H1 (cell line): Measurements from ENCODE around the gene ARHGAP23. TPM values are rescaled to one million over a fixed set of nuclear protein-coding genes. Genes with fewer than 3 reads are reported as not detected.

Experiments
- CTCF ChIA-PET: fragments of 300-600 bp; sonication (Branson Sonifier 250); formaldehyde crosslinking; loops from one replicate; lab custom pipeline; 2021; ENCODE audit not compliant: partially characterized antibody; lab: Charles Lee
- POLR2A ChIA-PET: fragments of 300-600 bp; sonication (Branson Sonifier 250); formaldehyde crosslinking; loops from one replicate; lab custom pipeline; 2021; ENCODE audit warnings: inconsistent platforms; ENCODE audit not compliant: partially characterized antibody; lab: Charles Lee
- DNase-seq, 2 experiments: peaks; one replicate each; pipeline versions ENCODE4 v3.0.0 to v3.0.0-alpha.2; 2010 to 2022; ENCODE audit warnings: low spot score in 2 of 2, low read depth in 1 of 2, mixed read lengths in 1 of 2
- FAIRE-seq: peaks from 2 replicates; lab custom pipeline; 2011; peaks lifted over from hg19 to GRCh38; lab: Jason Lieb, UNC
- H2AFZ ChIP-seq: 2 replicates; pipeline ENCODE4 v1.8.1; 2012; ENCODE audit warnings: low read length, inconsistent platforms
- H2AK5ac ChIP-seq: 2 replicates; pipeline ENCODE4 v1.6.1; 2013; ENCODE audit warnings: low read depth, low read length
- H2BK120ac ChIP-seq: replicated peaks from 2 replicates; pipeline ENCODE3; 2013; ENCODE audit warnings: low read depth, low read length, inconsistent platforms
- H2BK12ac ChIP-seq: 2 replicates; pipeline ENCODE4 v1.6.1; 2013; ENCODE audit warnings: low read depth, low read length
- H2BK15ac ChIP-seq: 2 replicates; pipeline ENCODE4 v1.6.1; 2013; ENCODE audit warnings: low read length
- H2BK20ac ChIP-seq: 2 replicates; pipeline ENCODE4 v1.6.1; 2013; ENCODE audit warnings: low read length
- H2BK5ac ChIP-seq: 2 replicates; pipeline ENCODE4 v1.6.1; 2013; ENCODE audit warnings: low read depth, low read length
- H3K14ac ChIP-seq: 2 replicates; pipeline ENCODE4 v1.6.1; 2013; ENCODE audit warnings: inconsistent platforms; ENCODE audit not compliant: insufficient read length
- H3K18ac ChIP-seq: 2 replicates; pipeline ENCODE4 v1.6.1; 2013; ENCODE audit warnings: low read length; ENCODE audit errors: extremely low read depth
- H3K23ac ChIP-seq: 2 replicates; pipeline ENCODE4 v1.6.1; 2013; ENCODE audit warnings: inconsistent platforms; ENCODE audit not compliant: insufficient read length
- H3K23me2 ChIP-seq: 2 replicates; pipeline ENCODE4 v1.6.1; 2013; ENCODE audit warnings: low read depth, low read length
- H3K27ac ChIP-seq: 2 replicates; pipeline ENCODE4 v1.6.1; 2011; ENCODE audit warnings: low read depth, low read length, inconsistent platforms
- H3K27me3 ChIP-seq, 4 experiments: replicated peaks in 1 of 4; 1 replicate in 1 of 4; 2 replicates in 3 of 4; pipeline versions ENCODE4 v1.6.1 to v1.8.1; 2011 to 2013; ENCODE audit warnings: low read length in 3 of 4, mild to moderate bottlenecking in 3 of 4, inconsistent platforms in 2 of 4, mixed read lengths in 2 of 4, moderate library complexity in 1 of 4; ENCODE audit not compliant: control insufficient read depth in 3 of 4, insufficient read depth in 3 of 4; ENCODE audit errors: extremely low read depth in 1 of 4
- H3K36me3 ChIP-seq, 4 experiments: 2 replicates each; pipeline versions ENCODE4 v1.6.1 to v1.8.1; 2011 to 2013; ENCODE audit warnings: mild to moderate bottlenecking in 4 of 4, low read length in 3 of 4, moderate library complexity in 2 of 4, control low read depth in 1 of 4, inconsistent platforms in 1 of 4; ENCODE audit not compliant: insufficient read depth in 4 of 4, control insufficient read depth in 2 of 4
- H3K4ac ChIP-seq: replicated peaks from 2 replicates; pipeline ENCODE3; 2013; ENCODE audit warnings: low read length, low read depth, mixed read lengths, inconsistent platforms; ENCODE audit not compliant: insufficient read length
- H3K4me1 ChIP-seq, 4 experiments: replicated peaks in 1 of 4; 1 replicate in 1 of 4; 2 replicates in 3 of 4; pipeline versions ENCODE4 v1.6.1 to v1.8.1; 2011 to 2013; ENCODE audit warnings: low read length in 3 of 4, inconsistent platforms in 2 of 4, mixed read lengths in 1 of 4; ENCODE audit not compliant: insufficient read depth in 4 of 4, control insufficient read depth in 3 of 4
- H3K4me2 ChIP-seq, 2 experiments: 2 replicates each; pipeline versions ENCODE4 v1.6.1 to v1.8.1; 2011 to 2013; ENCODE audit warnings: low read depth in 2 of 2, low read length in 2 of 2, control low read depth in 1 of 2, inconsistent platforms in 1 of 2, mild to moderate bottlenecking in 1 of 2; ENCODE audit not compliant: insufficient read depth in 1 of 2
- H3K4me3 ChIP-seq, 4 experiments: fragments of 200-600, 300-600 bp in 1 of 4; sonication (generic), shearing (Covaris generic), sonication (Bioruptor Twin) in 1 of 4; 2 replicates each; pipeline versions ENCODE4 v1.5.1 to v1.8.1; 2011 to 2016; ENCODE audit warnings: low read length in 4 of 4, low read depth in 3 of 4, control low read depth in 2 of 4, inconsistent platforms in 2 of 4, mild to moderate bottlenecking in 2 of 4, mixed read lengths in 1 of 4, moderate library complexity in 1 of 4; ENCODE audit not compliant: insufficient read depth in 2 of 4; ENCODE audit errors: extremely low read depth in 1 of 4
- H3K56ac ChIP-seq: replicated peaks from 2 replicates; pipeline ENCODE3; 2013; ENCODE audit warnings: low read depth, mild to moderate bottlenecking, mixed read lengths, low read length, inconsistent platforms; ENCODE audit not compliant: insufficient read length
- H3K79me1 ChIP-seq: 2 replicates; pipeline ENCODE4 v1.6.1; 2013; ENCODE audit warnings: low read depth, low read length, control low read depth
- H3K79me2 ChIP-seq, 2 experiments: 2 replicates each; pipeline versions ENCODE4 v1.6.1 to v1.8.1; 2012 to 2013; ENCODE audit warnings: low read length in 2 of 2, mild to moderate bottlenecking in 2 of 2, inconsistent platforms in 1 of 2; ENCODE audit not compliant: insufficient read depth in 2 of 2, control insufficient read depth in 1 of 2
- H3K9ac ChIP-seq, 4 experiments: replicated peaks in 1 of 4; 1 replicate in 1 of 4; 2 replicates in 3 of 4; pipeline versions ENCODE4 v1.6.1 to v1.8.1; 2011 to 2013; ENCODE audit warnings: low read depth in 3 of 4, low read length in 3 of 4, control low read depth in 2 of 4, mild to moderate bottlenecking in 2 of 4, moderate library complexity in 2 of 4, inconsistent platforms in 1 of 4; ENCODE audit errors: extremely low read depth in 1 of 4
- H3K9me3 ChIP-seq, 2 experiments: 2 replicates each; pipeline versions ENCODE4 v1.6.1 to v1.8.1; 2012 to 2013; ENCODE audit warnings: mild to moderate bottlenecking in 2 of 2, moderate library complexity in 2 of 2, control low read depth in 1 of 2, inconsistent platforms in 1 of 2, low read depth in 1 of 2, low read length in 1 of 2, mixed read lengths in 1 of 2; ENCODE audit not compliant: insufficient read depth in 2 of 2
- H4K20me1 ChIP-seq, 2 experiments: replicated peaks in 1 of 2; 2 replicates each; pipeline versions ENCODE3 to v1.8.1; 2011 to 2013; ENCODE audit warnings: inconsistent platforms in 2 of 2, low read length in 2 of 2, mild to moderate bottlenecking in 1 of 2; ENCODE audit not compliant: insufficient read depth in 2 of 2, control insufficient read depth in 1 of 2
- H4K5ac ChIP-seq: 2 replicates; pipeline ENCODE4 v1.6.1; 2013; ENCODE audit warnings: low read length, low read depth, mixed read lengths, inconsistent platforms; ENCODE audit not compliant: insufficient read length
- H4K8ac ChIP-seq: 2 replicates; pipeline ENCODE4 v1.8.0; 2013; ENCODE audit warnings: mild to moderate bottlenecking, moderate library complexity, low read length, inconsistent platforms; ENCODE audit not compliant: insufficient read depth; ENCODE audit errors: extremely low read depth
- H4K91ac ChIP-seq: replicated peaks from 2 replicates; pipeline ENCODE3; 2013; ENCODE audit warnings: low read length, mixed read lengths, inconsistent platforms; ENCODE audit not compliant: insufficient read length
- CBX5 ChIP-seq: fragments of 300-800, 300-1000 bp; sonication (generic); IDR thresholded peaks from 2 replicates; pipeline ENCODE4 v1.7.1; 2016; ENCODE audit warnings: antibody characterized with exemption, low read length, low read depth
- E2F6 ChIP-seq: IDR thresholded peaks from 2 replicates; pipeline ENCODE4 v1.6.1; 2012; ENCODE audit warnings: inconsistent platforms
- EGR1 ChIP-seq: IDR thresholded peaks from 2 replicates; pipeline ENCODE4 v1.6.1; 2011; ENCODE audit warnings: low read depth, low read length, borderline replicate concordance
- GTF2F1 ChIP-seq: IDR thresholded peaks from 2 replicates; pipeline ENCODE4 v1.6.1; 2012; ENCODE audit warnings: low read depth, low read length, improper control_type of control experiment, borderline replicate concordance
- HDAC2 ChIP-seq, 2 experiments: fragments of 300-600 bp in 1 of 2; sonication (generic) in 1 of 2; IDR thresholded peaks; 2 replicates each; pipeline ENCODE4 v1.6.1; 2011 to 2012; ENCODE audit warnings: low read depth in 2 of 2, low read length in 2 of 2, mild to moderate bottlenecking in 2 of 2, moderate library complexity in 2 of 2, borderline replicate concordance in 1 of 2, inconsistent platforms in 1 of 2
- JUN ChIP-seq: IDR thresholded peaks from 2 replicates; pipeline ENCODE4 v1.6.1; 2011; ENCODE audit warnings: low read depth, mild to moderate bottlenecking, improper control_type of control experiment, low read length
- KDM4A ChIP-seq: IDR thresholded peaks from one replicate; pipeline ENCODE4 v1.7.1; 2012; ENCODE audit warnings: low read depth, mild to moderate bottlenecking, moderate library complexity, low read length, inconsistent platforms; ENCODE audit not compliant: severe bottlenecking
- RAD21 ChIP-seq, 2 experiments: IDR thresholded peaks in 1 of 2; conservative IDR thresholded peaks in 1 of 2; 2 replicates each; pipeline ENCODE4 v1.6.1; 2011; ENCODE audit warnings: low read depth in 2 of 2, low read length in 2 of 2, improper control_type of control experiment in 1 of 2, inconsistent platforms in 1 of 2, mild to moderate bottlenecking in 1 of 2, moderate library complexity in 1 of 2
- SIN3A ChIP-seq, 2 experiments: IDR thresholded peaks in 1 of 2; conservative IDR thresholded peaks in 1 of 2; 2 replicates each; pipeline ENCODE4 v1.6.1; 2011 to 2012; ENCODE audit warnings: low read length in 2 of 2, improper control_type of control experiment in 1 of 2, low read depth in 1 of 2, mild to moderate bottlenecking in 1 of 2
- WGBS, 2 experiments: shearing (Covaris generic) in 1 of 2; methylation state at CpG; one replicate each; pipeline versions ENCODE4 v1.1.6 to v1.1.7; 2013 to 2015; ENCODE audit warnings: low lambda C conversion rate in 2 of 2, mixed read lengths in 2 of 2, inconsistent platforms in 1 of 2, low coverage in 1 of 2, missing lambda C conversion rate in 1 of 2; ENCODE audit not compliant: insufficient replicate concordance in 2 of 2, insufficient coverage in 1 of 2, insufficient read length in 1 of 2; ENCODE audit errors: extremely low coverage in 1 of 2, missing lambda C conversion rate in 1 of 2; 5-methylcytosine and 5-hydroxymethylcytosine counted together
- polyA plus RNA-seq, 7 experiments: library from polyadenylated mRNA; depleted of rRNA in 3 of 7; stranded (reverse) in 5 of 7; unstranded in 2 of 7; fragments of >200 nt in 5 of 7; fragments of 200-250 nt in 2 of 7; gene quantifications; 1 replicate in 5 of 7; 2 replicates in 1 of 7; 4 replicates in 1 of 7; pipeline versions ENCODE4 v1.2.1 to v1.2.3, GENCODE V29; 2011 to 2013; ENCODE audit warnings: missing spikeins in 2 of 7, mixed read lengths in 2 of 7
- total RNA-seq: library from RNA; stranded (reverse); fragmentation: NEBNext Ultra II Directional; extraction: Animal tissue kit (Norgen Biotek cat#: 25700); gene quantifications from 2 replicates; pipeline ENCODE4 v1.2.1, GENCODE V29; 2021
- TF ChIP-seq, protein P1 (sequence below): IDR thresholded peaks from 2 replicates; pipeline ENCODE4 v1.6.1; 2012; ENCODE audit warnings: inconsistent platforms

The ARHGAP23 gene
- total and polyA plus RNA-seq, 2 of the 8 experiments (the other 6 are each of a cell fraction or from before 2014, with no cell fraction given): 16.3 to 107 TPM

GRCh38 chr17:38469875-38470274, 41.6 kb downstream of the ARHGAP23 start:
- no peak overlapping the region for H3K4me3 ChIP-seq
- H2AK5ac ChIP-seq: no peak overlapping the region
- H3K36me3 ChIP-seq: peaks cover 2 to 60% (median 16%) of the 10 kb centered on the region in 4 experiments; a peak in 7 of 8 replicates
- no peak overlapping the region for H3K56ac ChIP-seq
- POLR2A ChIA-PET: interaction anchor here (0.7 to 1.7 kb wide), 4 partner anchors 14 to 48 kb away, joined by 3 to 7 read pairs (median 4); no protein-coding TSS in a partner anchor
- no peak overlapping the region for H2BK15ac ChIP-seq
- H3K23me2 ChIP-seq: peaks cover 3% of the 10 kb centered on the region; the same call in 1 of the 2 replicates
- no peak overlapping the region for H2BK5ac ChIP-seq
- H3K4ac ChIP-seq: no peak overlapping the region
- H3K27me3 ChIP-seq: no peaks in the 10 kb centered on the region
- H2BK12ac ChIP-seq: no peak overlapping the region
- no peak overlapping the region for H3K4me2 ChIP-seq
- no peak overlapping the region for H3K9ac ChIP-seq
- H4K20me1 ChIP-seq: peaks cover 5 to 12% of the 10 kb centered on the region in 2 experiments
- no peak overlapping the region for H3K18ac ChIP-seq
- 83% methylated on average over 12 of the region's 20 CpGs; no CpG with 5 or more reads in 1 of the 2 experiments for WGBS, 2 experiments
- no peak overlapping the region for H4K5ac ChIP-seq
- no peak overlapping the region for H3K14ac ChIP-seq
- H3K79me2 ChIP-seq: no peaks in the 10 kb centered on the region
- H3K23ac ChIP-seq: no peak overlapping the region
- DNase-seq: no peak
- H3K4me1 ChIP-seq: peaks cover 0 to 3% (median 0%) of the 10 kb centered on the region in 4 experiments; a peak in 1 of 7 replicates
- CTCF ChIA-PET: interaction anchor here (1.1 to 1.6 kb wide), 5 partner anchors 10 to 46 kb away, joined by 4 to 6 read pairs (median 4); no protein-coding TSS in a partner anchor
- no peaks in the 10 kb centered on the region for H3K9me3 ChIP-seq
- no peak overlapping the region for H2BK120ac ChIP-seq
- no peak overlapping the region for H3K27ac ChIP-seq
- H2BK20ac ChIP-seq: no peak overlapping the region
- H3K79me1 ChIP-seq: no peaks in the 10 kb centered on the region; the same call in 1 of the 2 replicates
- FAIRE-seq: no peak
- H2AFZ ChIP-seq: no peak overlapping the region
- H4K8ac ChIP-seq: no peak overlapping the region
- TF ChIP-seq KDM4A: no peak
- no peak for TF ChIP-seq CBX5
- TF ChIP-seq, protein P1, sequence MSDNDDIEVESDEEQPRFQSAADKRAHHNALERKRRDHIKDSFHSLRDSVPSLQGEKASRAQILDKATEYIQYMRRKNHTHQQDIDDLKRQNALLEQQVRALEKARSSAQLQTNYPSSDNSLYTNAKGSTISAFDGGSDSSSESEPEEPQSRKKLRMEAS: 0 out of 2 replicates have a peak, but pooled peaks have one; percentile 15
- no peak for TF ChIP-seq RAD21 (IDR thresholded peaks at IDR 0.05 in 1 of 2, conservative IDR thresholded peaks at IDR 0.05 in 1 of 2; ENCODE audit: low read depth in 2 of 2, low read length in 2 of 2)
- no peak for TF ChIP-seq GTF2F1
- no peak for TF ChIP-seq JUN
- peak; percentile 42; the same call in 1 of the 2 replicates for TF ChIP-seq E2F6
- TF ChIP-seq EGR1: no peak
- TF ChIP-seq HDAC2 (IDR thresholded peaks at IDR 0.05; ENCODE audit: borderline replicate concordance in 1 of 2, low read depth in 2 of 2, low read length in 2 of 2): no peak
- no peak for TF ChIP-seq SIN3A (conservative IDR thresholded peaks at IDR 0.05 in 1 of 2, IDR thresholded peaks at IDR 0.05 in 1 of 2; ENCODE audit: low read depth in 1 of 2, low read length in 2 of 2)
- H4K91ac ChIP-seq: no peak overlapping the region
